Lower lobe of right lung (tissue), 2 donors: ENCODE results near the gene ADAM10. TPM values are rescaled to one million over a fixed set of nuclear protein-coding genes. Genes with fewer than 3 reads are reported as not detected.

Experiments used
- ATAC-seq, 2 donors: fragments of 200-7000 bp; cut with Tn5 transposase; one replicate each; pipeline ENCODE4 v1.9.1; 2020 to 2022; ENCODE audit warnings: mild to moderate bottlenecking in 2 of 2, moderate library complexity in 2 of 2
- DNase-seq: peaks from one replicate; pipeline ENCODE4 v3.0.0-alpha.2; 2020
- H3K27ac ChIP-seq: fragments of 200-600 bp; one replicate; pipeline ENCODE4 v1.8.0; 2022
- H3K27me3 ChIP-seq: fragments of 200-600 bp; one replicate; pipeline ENCODE4 v1.8.0; 2022; ENCODE audit warnings: low read depth
- H3K36me3 ChIP-seq: fragments of 200-600 bp; one replicate; pipeline ENCODE4 v1.8.0; 2022; ENCODE audit warnings: mild to moderate bottlenecking
- H3K4me1 ChIP-seq: fragments of 200-600 bp; one replicate; pipeline ENCODE4 v1.8.0; 2022
- H3K4me3 ChIP-seq: fragments of 200-600 bp; one replicate; pipeline ENCODE4 v1.8.0; 2022; ENCODE audit warnings: mild to moderate bottlenecking
- H3K9me3 ChIP-seq: fragments of 200-600 bp; one replicate; pipeline ENCODE4 v1.8.0; 2022
- intact Hi-C: fragments of 100-400 bp; cut with DNase I; formaldehyde crosslinking; loops from one replicate; pipeline ENCODE4 v1.11.0; 2022
- total RNA-seq: library from RNA; stranded (reverse); fragmentation: NEBNext Ultra II Directional; extraction: Animal tissue kit (Norgen Biotek cat#: 25700); gene quantifications from one replicate; pipeline ENCODE4 v1.2.1, GENCODE V29; 2021
- TF ChIP-seq, protein P1 (sequence below): fragments of 200-600 bp; IDR thresholded peaks from one replicate; pipeline ENCODE4 v1.8.0; 2022; ENCODE audit warnings: antibody characterized with exemption, mild to moderate bottlenecking
- donor health status: DM: no; HTN: yes; CAD: no; lungs with severe emphysema.

The ADAM10 gene
- total RNA-seq, 1 donor from 2014 or later, result 166 TPM

DNA sequence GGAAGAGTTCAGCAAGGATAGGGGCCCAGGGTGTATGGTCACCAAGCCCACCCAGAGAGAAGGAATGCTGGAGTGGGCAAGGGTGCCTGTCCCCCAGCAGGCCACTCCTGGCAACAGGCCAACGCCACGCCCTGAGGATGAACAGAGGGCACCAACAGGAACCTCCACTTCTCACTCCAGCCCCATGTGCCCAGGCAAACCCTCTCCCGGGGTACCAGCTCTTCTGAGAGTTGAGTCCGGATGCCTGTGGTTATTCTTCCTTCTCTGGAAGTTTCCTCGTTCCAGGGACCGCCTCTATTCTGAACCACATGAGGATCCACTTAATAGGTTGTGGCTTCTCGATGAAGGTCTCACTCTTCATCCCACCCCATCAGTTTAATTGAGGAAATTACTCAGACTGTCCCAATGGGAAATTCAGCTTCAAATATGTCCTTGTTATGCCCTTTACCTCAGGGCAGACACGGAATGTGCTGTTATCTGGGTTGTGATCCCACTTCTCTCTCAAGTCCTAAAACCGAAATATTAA lies 203.4 kb downstream of the ADAM10 start:
- no peak overlapping the region for H3K27ac ChIP-seq
- no peaks in the 10 kb centered on the region for H3K9me3 ChIP-seq
- no peaks in the 10 kb centered on the region for H3K27me3 ChIP-seq
- H3K4me3 ChIP-seq, result no peak overlapping the region
- ATAC-seq (no peak), DNase-seq (no peak)
- intact Hi-C loops, result no loop called here
- H3K4me1 ChIP-seq, result peaks cover 9% of the 10 kb centered on the region
- TF ChIP-seq, protein P1, sequence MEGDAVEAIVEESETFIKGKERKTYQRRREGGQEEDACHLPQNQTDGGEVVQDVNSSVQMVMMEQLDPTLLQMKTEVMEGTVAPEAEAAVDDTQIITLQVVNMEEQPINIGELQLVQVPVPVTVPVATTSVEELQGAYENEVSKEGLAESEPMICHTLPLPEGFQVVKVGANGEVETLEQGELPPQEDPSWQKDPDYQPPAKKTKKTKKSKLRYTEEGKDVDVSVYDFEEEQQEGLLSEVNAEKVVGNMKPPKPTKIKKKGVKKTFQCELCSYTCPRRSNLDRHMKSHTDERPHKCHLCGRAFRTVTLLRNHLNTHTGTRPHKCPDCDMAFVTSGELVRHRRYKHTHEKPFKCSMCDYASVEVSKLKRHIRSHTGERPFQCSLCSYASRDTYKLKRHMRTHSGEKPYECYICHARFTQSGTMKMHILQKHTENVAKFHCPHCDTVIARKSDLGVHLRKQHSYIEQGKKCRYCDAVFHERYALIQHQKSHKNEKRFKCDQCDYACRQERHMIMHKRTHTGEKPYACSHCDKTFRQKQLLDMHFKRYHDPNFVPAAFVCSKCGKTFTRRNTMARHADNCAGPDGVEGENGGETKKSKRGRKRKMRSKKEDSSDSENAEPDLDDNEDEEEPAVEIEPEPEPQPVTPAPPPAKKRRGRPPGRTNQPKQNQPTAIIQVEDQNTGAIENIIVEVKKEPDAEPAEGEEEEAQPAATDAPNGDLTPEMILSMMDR, result no peak
- no peaks in the 10 kb centered on the region for H3K36me3 ChIP-seq

DNA sequence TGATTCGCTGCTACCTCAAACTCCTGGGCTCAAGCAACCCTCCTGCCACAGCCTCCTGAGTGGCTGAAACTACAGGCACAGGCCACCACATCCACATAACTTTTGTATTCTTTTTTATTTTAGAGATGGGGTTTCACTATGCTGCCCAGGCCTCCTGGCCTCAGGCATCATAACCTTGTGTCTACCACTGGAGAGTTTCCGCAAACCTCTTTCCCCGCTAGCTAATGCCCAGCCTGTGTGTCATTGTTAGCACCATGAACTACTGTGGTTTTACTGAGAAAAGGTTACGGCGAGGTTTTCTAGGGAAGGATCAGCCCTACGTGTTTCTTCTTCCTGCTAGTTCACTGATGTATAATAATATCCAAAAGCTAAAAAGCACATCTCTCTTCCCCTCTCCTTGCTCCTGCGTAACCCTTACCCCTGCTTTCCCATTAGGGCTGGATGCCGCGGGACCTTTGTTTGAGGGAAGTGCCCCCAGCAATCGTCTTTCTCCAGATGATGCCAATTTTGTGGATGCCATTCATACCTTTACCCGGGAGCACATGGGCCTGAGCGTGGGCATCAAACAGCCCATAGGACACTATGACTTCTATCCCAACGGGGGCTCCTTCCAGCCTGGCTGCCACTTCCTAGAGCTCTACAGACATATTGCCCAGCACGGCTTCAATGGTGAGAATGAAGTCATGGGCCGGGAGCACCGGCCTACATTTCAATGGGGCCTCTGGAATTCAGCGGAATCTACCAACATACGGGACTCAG lies 204.0 kb downstream of the ADAM10 start:
- no peak for DNase-seq
- Histone ChIP-seq H3K27ac (no peak overlapping the region), H3K4me3 (no peak overlapping the region), H3K4me1 (peaks cover 7% of the 10 kb centered on the region), H3K27me3 (no peaks in the 10 kb centered on the region), H3K36me3 (no peaks in the 10 kb centered on the region), H3K9me3 (no peaks in the 10 kb centered on the region)
- intact Hi-C loops, result no loop called here
- TF ChIP-seq, protein P1, result no peak
- peak; percentile 25 to 40 for ATAC-seq

DNA sequence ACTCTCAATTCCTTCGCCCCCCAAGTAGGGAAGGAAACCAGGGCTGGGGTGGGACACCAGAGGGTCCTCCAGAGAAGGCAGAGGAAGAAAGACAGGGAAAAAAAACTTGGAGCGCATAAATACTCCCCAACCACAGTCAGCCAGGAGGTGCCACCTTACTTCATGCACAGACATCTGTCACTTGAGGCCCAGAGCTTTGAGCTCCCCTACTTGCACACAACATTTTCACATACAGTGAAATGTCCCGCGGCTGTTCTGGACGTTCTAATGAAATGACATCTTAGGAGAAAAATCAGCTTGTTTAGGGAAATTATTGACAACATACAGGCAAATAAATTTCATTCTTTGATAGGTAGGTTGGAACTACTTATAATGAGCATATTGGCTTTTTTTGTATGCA lies 204.8 kb downstream of the ADAM10 start:
- Histone ChIP-seq H3K27ac (no peak overlapping the region), H3K36me3 (no peaks in the 10 kb centered on the region), H3K4me3 (no peak overlapping the region), H3K9me3 (no peaks in the 10 kb centered on the region), H3K27me3 (no peaks in the 10 kb centered on the region), H3K4me1 (peaks cover 7% of the 10 kb centered on the region)
- ATAC-seq (no peak), DNase-seq (no peak)
- intact Hi-C loops, result no loop called here
- TF ChIP-seq, protein P1, result no peak

DNA sequence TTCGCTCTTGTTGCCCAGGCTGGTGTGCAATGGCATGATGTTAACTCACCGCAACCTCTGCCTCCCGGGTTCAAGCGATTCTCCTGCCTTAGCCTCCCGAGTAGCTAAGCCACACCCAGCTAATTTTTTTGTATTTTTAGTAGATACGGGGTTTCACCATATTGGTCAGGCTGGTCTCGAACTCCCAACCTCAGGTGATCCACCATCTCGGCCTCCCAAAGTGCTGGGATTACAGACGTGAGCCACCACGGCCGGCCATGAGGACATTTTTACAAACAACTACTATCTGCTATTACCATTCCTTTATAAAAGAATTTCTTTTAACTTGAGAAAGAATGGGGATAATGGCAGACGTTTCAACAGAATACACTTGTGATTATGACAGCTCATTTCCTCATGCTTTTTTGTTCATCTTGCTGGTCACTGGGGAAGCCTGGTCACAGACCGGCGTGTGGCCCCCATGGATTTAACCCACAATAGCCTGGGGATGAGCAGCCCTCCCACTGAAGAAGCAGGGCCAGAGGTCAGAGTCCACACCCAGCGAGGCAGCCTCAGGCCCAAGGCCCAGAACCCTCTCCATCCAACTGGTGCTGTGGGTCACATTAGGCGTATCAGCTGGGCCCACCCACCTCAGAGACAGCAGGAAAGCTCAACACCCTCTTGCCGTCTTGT lies 205.7 kb downstream of the ADAM10 start:
- H3K27ac ChIP-seq, result no peak overlapping the region
- ATAC-seq (peak in 1 of 2 donors; percentile 9), DNase-seq (no peak)
- H3K36me3 ChIP-seq, result no peaks in the 10 kb centered on the region
- no peak overlapping the region for H3K4me3 ChIP-seq
- intact Hi-C loops, result no loop called here
- H3K27me3 ChIP-seq, result no peaks in the 10 kb centered on the region
- TF ChIP-seq, protein P1, result no peak
- peaks cover 7% of the 10 kb centered on the region for H3K4me1 ChIP-seq
- no peaks in the 10 kb centered on the region for H3K9me3 ChIP-seq

DNA sequence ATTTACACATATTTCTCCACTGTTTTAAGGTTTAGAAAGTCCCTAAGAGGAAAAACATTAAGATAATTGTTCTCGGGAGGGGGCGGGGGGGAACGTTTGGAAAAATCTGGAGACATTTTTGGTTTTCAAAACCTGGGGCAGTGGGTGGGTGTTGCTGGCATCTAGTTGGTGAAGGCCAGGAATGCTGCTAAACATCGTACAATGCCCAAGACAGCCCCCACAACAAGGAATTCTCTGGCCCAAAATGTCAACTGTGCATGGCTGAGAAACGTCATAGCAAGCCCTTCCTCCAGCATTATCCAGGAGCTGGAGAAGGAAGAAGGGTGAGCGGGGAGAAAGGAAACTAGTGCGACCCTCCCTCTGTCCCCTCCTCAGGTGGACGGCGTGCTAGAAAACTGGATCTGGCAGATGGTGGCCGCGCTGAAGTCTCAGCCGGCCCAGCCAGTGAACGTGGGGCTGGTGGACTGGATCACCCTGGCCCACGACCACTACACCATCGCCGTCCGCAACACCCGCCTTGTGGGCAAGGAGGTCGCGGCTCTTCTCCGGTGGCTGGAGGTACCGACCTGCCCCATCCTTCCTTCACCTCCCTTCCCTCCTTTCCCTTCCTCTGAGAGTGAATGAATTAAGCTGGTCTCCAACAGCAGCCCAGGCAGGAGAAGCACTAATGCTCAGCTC lies 208.0 kb downstream of the ADAM10 start:
- TF ChIP-seq, protein P1, result no peak
- no peak overlapping the region for H3K4me3 ChIP-seq
- no peak overlapping the region for H3K27ac ChIP-seq
- intact Hi-C loops, result no loop called here
- no peaks in the 10 kb centered on the region for H3K9me3 ChIP-seq
- no peaks in the 10 kb centered on the region for H3K36me3 ChIP-seq
- no peak for DNase-seq
- H3K27me3 ChIP-seq, result no peaks in the 10 kb centered on the region
- H3K4me1 ChIP-seq, result peaks cover 7% of the 10 kb centered on the region
- no peak for ATAC-seq
